NCI-H774 (cell line): ENCODE results near the gene NANOS3.

Experiments
- DNase-seq: peaks from one replicate; lab custom pipeline; 2025; lab: John Stamatoyannopoulos, UW

NANOS3 gene

GRCh38 chr19:13864667-13865570, 12.0 kb upstream of the NANOS3 start:
- no peak for DNase-seq

GRCh38 chr19:13865571-13866462, 11.1 kb upstream of the NANOS3 start:
- no peak for DNase-seq

DNA sequence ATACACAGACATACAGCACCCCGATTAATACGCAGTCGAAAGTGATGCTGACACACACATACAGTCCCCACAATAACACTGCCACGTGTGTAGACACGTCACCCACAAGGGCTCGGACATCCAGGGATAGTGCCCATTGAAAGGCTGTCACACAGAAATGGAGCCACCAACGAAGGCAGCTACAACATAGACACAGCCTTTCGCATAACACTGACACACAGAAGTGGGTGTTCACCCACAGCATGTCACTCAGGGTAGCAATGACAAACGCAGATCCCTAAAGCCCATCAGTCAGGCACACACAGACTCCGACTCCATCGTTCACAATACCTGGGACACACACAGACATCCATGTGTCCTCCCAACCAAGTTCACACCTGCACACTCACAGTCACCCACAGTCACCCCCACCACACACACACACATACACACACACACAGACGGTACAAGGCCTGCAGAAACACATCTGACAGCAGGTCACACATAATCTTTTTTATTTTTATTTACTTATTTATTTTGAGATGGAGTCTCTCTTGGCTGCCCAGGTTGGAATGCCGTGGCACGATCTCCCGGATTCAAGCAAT, 10.4 kb upstream of the NANOS3 start:
- DNase-seq, result no peak

- DNase-seq, result no peak
Observed at GRCh38 chr19:13868663-13869062, 8.3 kb upstream of the NANOS3 start.

DNA sequence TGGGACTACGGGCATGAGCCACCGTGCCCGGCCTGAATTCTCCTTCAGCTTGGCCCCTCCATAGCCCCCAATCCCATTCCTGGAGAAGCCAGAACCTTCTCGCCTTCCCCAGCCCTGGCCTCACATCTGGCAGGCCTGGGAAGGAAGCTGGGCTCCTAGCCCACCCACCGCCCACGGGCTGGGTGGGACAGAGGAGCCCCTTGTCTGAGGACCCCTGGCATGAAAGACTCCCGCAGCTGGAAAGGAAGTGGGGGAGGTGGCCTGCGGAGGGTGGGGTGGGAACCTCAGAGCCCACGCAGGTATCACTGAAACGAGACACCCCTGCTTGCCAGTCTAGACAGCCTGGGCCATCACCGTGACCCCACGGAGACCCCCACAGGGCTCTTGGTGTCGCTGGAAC, 7.7 kb upstream of the NANOS3 start:
- DNase-seq, result no peak

GRCh38 chr19:13870873-13871272, 6.1 kb upstream of the NANOS3 start:
- no peak for DNase-seq

GRCh38 chr19:13872339-13872694, 4.6 kb upstream of the NANOS3 start:
- DNase-seq, result no peak

- DNase-seq, result peak; percentile 29
Observed at GRCh38 chr19:13872695-13873389, 4.1 kb upstream of the NANOS3 start.

GRCh38 chr19:13873834-13874515, 3.0 kb upstream of the NANOS3 start:
- DNase-seq, result no peak

DNA sequence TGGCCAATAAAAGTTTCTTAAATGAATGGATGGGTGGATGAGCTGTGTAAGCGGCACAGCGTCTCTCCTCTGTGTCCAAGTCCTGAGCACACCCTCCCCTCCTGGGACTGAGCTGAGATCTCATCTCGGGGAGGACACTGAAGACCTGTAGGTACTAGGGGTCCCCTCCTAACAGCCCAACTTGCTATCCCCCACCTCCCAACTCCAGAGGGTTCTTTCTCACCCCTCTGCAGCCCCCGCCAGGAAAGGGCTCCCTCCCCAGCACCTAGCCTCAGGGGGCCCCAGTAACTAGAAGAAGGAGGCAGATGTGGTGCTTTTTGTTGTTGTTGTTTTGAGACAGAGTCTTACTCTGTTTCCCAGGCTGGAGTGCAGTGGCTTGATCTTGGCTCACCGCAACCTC, 1.1 kb upstream of the NANOS3 start:
- no peak for DNase-seq

GRCh38 chr19:13877303-13877702, 369 bp downstream of the NANOS3 start:
- no peak for DNase-seq

- DNase-seq, result peak; percentile 91
Observed at GRCh38 chr19:13880059-13881043, 3.4 kb downstream of the NANOS3 start.

- no peak for DNase-seq
Observed at GRCh38 chr19:13881251-13881691, 4.3 kb downstream of the NANOS3 start.

- DNase-seq, result no peak
Observed at GRCh38 chr19:13881692-13882418, 4.9 kb downstream of the NANOS3 start.

GRCh38 chr19:13882419-13882795, 5.5 kb downstream of the NANOS3 start:
- no peak for DNase-seq

GRCh38 chr19:13882836-13883235, 5.9 kb downstream of the NANOS3 start:
- no peak for DNase-seq

- DNase-seq, result no peak
Observed at GRCh38 chr19:13883516-13884064, 6.7 kb downstream of the NANOS3 start.

DNA sequence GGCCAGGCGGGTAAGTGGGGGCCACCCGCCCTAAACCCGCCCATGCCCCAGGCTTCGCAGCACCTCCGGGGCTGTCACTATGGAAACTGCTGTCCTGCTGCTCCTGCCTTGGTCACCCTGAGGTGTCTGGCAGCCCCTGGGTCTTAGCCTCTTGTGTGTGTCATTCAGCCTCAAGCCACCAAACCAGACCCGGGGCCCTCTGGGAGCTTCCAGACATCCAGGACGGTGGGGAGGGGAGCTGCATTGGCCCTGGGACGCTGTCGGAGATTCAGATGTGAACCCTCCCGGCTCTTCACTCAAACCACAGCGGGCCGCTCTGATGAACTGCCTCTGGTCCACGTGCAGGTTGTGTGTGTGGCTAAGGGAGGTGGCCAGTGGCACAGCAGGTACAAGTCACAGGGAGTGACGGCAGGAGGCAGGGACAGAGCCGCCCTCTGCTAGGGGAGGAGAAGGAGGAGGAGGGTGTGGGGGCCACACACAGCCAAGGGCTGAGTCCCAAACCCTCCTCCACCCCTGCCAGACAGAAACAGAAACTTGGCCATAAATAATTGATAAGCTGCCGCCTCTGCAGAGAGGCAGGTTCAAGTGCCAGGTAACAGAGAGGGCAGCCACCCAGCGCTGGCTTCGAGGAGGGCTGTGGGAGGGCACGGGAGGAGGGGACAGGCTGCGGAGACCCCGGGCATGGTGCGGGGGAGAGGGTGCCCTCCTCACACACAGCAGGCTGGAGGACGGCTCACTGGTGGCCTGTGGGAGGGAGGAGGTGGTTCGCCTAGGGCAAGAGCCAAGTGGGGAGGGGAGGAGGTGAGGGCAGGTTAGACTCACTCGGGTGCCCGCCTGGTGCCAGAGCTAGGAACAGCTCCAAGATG, 8.0 kb downstream of the NANOS3 start:
- no peak for DNase-seq
